Small intestine (tissue), 7 donors: Measurements from ENCODE around the gene ZNF564. TPM values are rescaled to one million over a fixed set of nuclear protein-coding genes. Genes with fewer than 3 reads are reported as not detected.

Experiments
- DNase-seq, 2 donors: peaks; one replicate each; pipeline versions ENCODE4 v3.0.0 to v3.0.0-alpha.2; 2013
- FAIRE-seq: peaks from 2 replicates; lab custom pipeline; 2012; peaks lifted over from hg19 to GRCh38; lab: Jason Lieb, UNC
- H3K27ac ChIP-seq, 3 donors: one replicate each; pipeline ENCODE4 v1.5.1; 2013; ENCODE audit warnings: low read length in 2 of 3, mild to moderate bottlenecking in 2 of 3, control low read depth in 1 of 3, inconsistent platforms in 1 of 3, low read depth in 1 of 3, moderate library complexity in 1 of 3
- H3K27me3 ChIP-seq, 3 donors: one replicate each; pipeline ENCODE4 v1.6.1; 2013; ENCODE audit warnings: low read length in 3 of 3, inconsistent platforms in 1 of 3; ENCODE audit not compliant: control insufficient read depth in 3 of 3, insufficient read depth in 3 of 3
- H3K36me3 ChIP-seq, 3 donors: one replicate each; pipeline ENCODE4 v1.6.1; 2013; ENCODE audit warnings: low read length in 3 of 3, inconsistent platforms in 1 of 3, low read depth in 1 of 3, mild to moderate bottlenecking in 1 of 3, moderate library complexity in 1 of 3; ENCODE audit not compliant: control insufficient read depth in 3 of 3, insufficient read depth in 2 of 3
- H3K4me1 ChIP-seq, 3 donors: one replicate each; pipeline ENCODE4 v1.6.1; 2013; ENCODE audit warnings: low read length in 2 of 3, inconsistent platforms in 1 of 3, low read depth in 1 of 3, mild to moderate bottlenecking in 1 of 3, moderate library complexity in 1 of 3; ENCODE audit not compliant: control insufficient read depth in 3 of 3, insufficient read depth in 2 of 3
- H3K4me3 ChIP-seq, 3 donors: one replicate each; pipeline ENCODE4 v1.5.1; 2013; ENCODE audit warnings: low read length in 3 of 3, control low read depth in 1 of 3, inconsistent platforms in 1 of 3, low read depth in 1 of 3, mild to moderate bottlenecking in 1 of 3, moderate library complexity in 1 of 3
- H3K9me3 ChIP-seq, 2 donors: one replicate each; pipeline ENCODE4 v1.6.1; 2013; ENCODE audit warnings: low read depth in 1 of 2, low read length in 1 of 2; ENCODE audit not compliant: control insufficient read depth in 2 of 2, insufficient read depth in 1 of 2
- WGBS, 3 donors: extraction: QIAGEN DNeasy Blood & Tissue Kit; methylation state at CpG; one replicate each; pipeline ENCODE4 v1.1.7; 2013; 5-methylcytosine and 5-hydroxymethylcytosine counted together
- polyA plus RNA-seq, 4 donors: library from polyadenylated mRNA; stranded (reverse) in 3 of 4; unstranded in 1 of 4; fragments of 200-250 nt in 3 of 4; fragments of 120-200 nt in 1 of 4; gene quantifications; one replicate each; pipeline versions ENCODE4 v1.2.1 to v1.2.3, GENCODE V29; 2013
- donor health status: healthy with polysubstance abuse.
- donor health status: control.
- donor health status: control.
- donor health status: Bipolar disorder and iron deficiency.
- donor health status: healthy.

The ZNF564 gene
- polyA plus RNA-seq, 4 donors, result 6.5 to 14.9 (median 11.3) TPM

- WGBS, 3 donors, result 77 to 96% (median 95%) methylated on average over 5 of the region's 5 CpGs
- Histone ChIP-seq H3K27me3 (no peaks in the 10 kb centered on the region), H3K27ac (no peak overlapping the region), H3K36me3 (peaks cover 5 to 60% (median 12%) of the 10 kb centered on the region in 3 donors), H3K4me3 (no peak overlapping the region), H3K4me1 (peaks cover 0 to 3% (median 0%) of the 10 kb centered on the region in 3 donors), H3K9me3 (peaks cover 2 to 87% of the 10 kb centered on the region in 2 donors)
- FAIRE-seq, result no peak
- DNase-seq, result no peak
These were observed 6.8 kb downstream of the ZNF564 start for GRCh38 chr19:12544401-12544876.

GRCh38 chr19:12543855-12544254 lies 7.4 kb downstream of the ZNF564 start:
- 92 to 100% (median 100%) methylated on average over 1 of the region's 1 CpG for WGBS, 3 donors
- no peak for FAIRE-seq
- H3K27ac ChIP-seq, result no peak overlapping the region

GRCh38 chr19:12527034-12527836 lies 24.0 kb downstream of the ZNF564 start:
- H3K27me3 ChIP-seq, result no peaks in the 10 kb centered on the region
- peaks cover 24 to 43% (median 38%) of the 10 kb centered on the region in 3 donors for H3K36me3 ChIP-seq
- peaks cover 0 to 93% of the 10 kb centered on the region in 2 donors for H3K9me3 ChIP-seq
- DNase-seq (peak; percentile 18 to 48), FAIRE-seq (no peak)
- H3K27ac ChIP-seq, result no peak overlapping the region
- H3K4me1 ChIP-seq, result no peaks in the 10 kb centered on the region
- no peak overlapping the region for H3K4me3 ChIP-seq
- WGBS, 3 donors, result 97 to 99% (median 97%) methylated on average over 8 of the region's 8 CpGs

More at GRCh38 chr19:12543855-12544254, 7.4 kb downstream of the ZNF564 start:
- no peak for DNase-seq
- peaks cover 2 to 88% of the 10 kb centered on the region in 2 donors for H3K9me3 ChIP-seq
- H3K4me1 ChIP-seq, result no peaks in the 10 kb centered on the region
- peaks cover 5 to 62% (median 15%) of the 10 kb centered on the region in 3 donors for H3K36me3 ChIP-seq
- no peaks in the 10 kb centered on the region for H3K27me3 ChIP-seq
- H3K4me3 ChIP-seq, result no peak overlapping the region

- Histone ChIP-seq H3K27me3 (no peaks in the 10 kb centered on the region), H3K36me3 (peaks cover 24 to 43% (median 36%) of the 10 kb centered on the region in 3 donors), H3K27ac (no peak overlapping the region), H3K4me3 (no peak overlapping the region), H3K9me3 (peaks cover 1 to 92% of the 10 kb centered on the region in 2 donors), H3K4me1 (no peaks in the 10 kb centered on the region)
- WGBS, 3 donors, result 95 to 98% (median 95%) methylated on average over 4 of the region's 4 CpGs
- no peak for FAIRE-seq
- no peak for DNase-seq
These were observed 24.7 kb downstream of the ZNF564 start for GRCh38 chr19:12526542-12526941.

- WGBS, 3 donors, result 70 to 81% (median 78%) methylated on average over 6 of the region's 6 CpGs
- H3K4me1 ChIP-seq, result no peaks in the 10 kb centered on the region
- peaks cover 11 to 18% (median 11%) of the 10 kb centered on the region in 3 donors for H3K36me3 ChIP-seq
- H3K27me3 ChIP-seq, result no peaks in the 10 kb centered on the region
- peaks cover 4 to 90% of the 10 kb centered on the region in 2 donors for H3K9me3 ChIP-seq
- H3K4me3 ChIP-seq, result no peak overlapping the region
- no peak for FAIRE-seq
- no peak overlapping the region for H3K27ac ChIP-seq
- DNase-seq, result no peak
These were observed 29.3 kb downstream of the ZNF564 start for GRCh38 chr19:12521996-12522395.

GRCh38 chr19:12513531-12514061 lies 37.7 kb downstream of the ZNF564 start:
- FAIRE-seq (no peak), DNase-seq (no peak)
- WGBS, 3 donors, result 20 to 37% (median 35%) methylated on average over 28 to 35 of the region's 35 CpGs
- Histone ChIP-seq H3K27me3 (peaks cover 0 to 3% (median 0%) of the 10 kb centered on the region in 3 donors), H3K4me3 (no peak overlapping the region), H3K36me3 (no peaks in the 10 kb centered on the region), H3K4me1 (no peaks in the 10 kb centered on the region), H3K27ac (no peak overlapping the region), H3K9me3 (peaks cover 3 to 46% of the 10 kb centered on the region in 2 donors)

GRCh38 chr19:12497032-12497431 lies 54.2 kb downstream of the ZNF564 start:
- WGBS, 3 donors, result 76 to 92% (median 89%) methylated on average over 4 of the region's 4 CpGs
- peaks cover 0 to 9% (median 0%) of the 10 kb centered on the region in 3 donors for H3K4me1 ChIP-seq
- DNase-seq, result no peak
- FAIRE-seq, result no peak
- H3K27ac ChIP-seq, result no peak overlapping the region
- H3K9me3 ChIP-seq, result no peaks in the 10 kb centered on the region
- no peaks in the 10 kb centered on the region for H3K27me3 ChIP-seq
- H3K36me3 ChIP-seq, result no peaks in the 10 kb centered on the region
- no peak overlapping the region for H3K4me3 ChIP-seq

GRCh38 chr19:12496480-12496879 lies 54.8 kb downstream of the ZNF564 start:
- Histone ChIP-seq H3K27me3 (no peaks in the 10 kb centered on the region), H3K36me3 (no peaks in the 10 kb centered on the region), H3K9me3 (no peaks in the 10 kb centered on the region), H3K4me3 (no peak overlapping the region), H3K4me1 (peaks cover 0 to 9% (median 0%) of the 10 kb centered on the region in 3 donors), H3K27ac (no peak overlapping the region)
- no peak for FAIRE-seq
- no peak for DNase-seq
- WGBS, 3 donors, result 90 to 92% (median 92%) methylated on average over 6 of the region's 6 CpGs
